ENCODE results near the gene HOXA9.
A peak's percentile ranks its signal among the peaks of the same experiment; 100 is the strongest.

GRCh38 chr7:27155816-27156507 is 9.4 kb downstream of the HOXA9 start:
- TF ChIP-seq POLR2A (IDR thresholded peaks at IDR 0.05) = peak; percentile 79
- no peak for TF ChIP-seq EP300 (IDR thresholded peaks at IDR 0.05; ENCODE audit: low read depth)
- peak in 1 of 5 experiments; percentile 6 for TF ChIP-seq CTCF (IDR thresholded peaks at IDR 0.05)
- peak; percentile 29 to 80 (median 54) for TF ChIP-seq POLR2AphosphoS5 (IDR thresholded peaks at IDR 0.05)

Data from transverse colon (tissue), 4 donors.